Gastroesophageal sphincter (tissue), 4 donors: ENCODE data around the gene C10orf105. TPM values are rescaled to one million over a fixed set of nuclear protein-coding genes. Genes with fewer than 3 reads are reported as not detected.

Experiments used
- ATAC-seq: fragments of 150-250 bp; one replicate; pipeline ENCODE4 v1.9.1; 2016; ENCODE audit warnings: mild to moderate bottlenecking, moderate library complexity
- H3K27ac ChIP-seq, 4 donors: fragments of 200-600 bp; sonication (generic) in 3 of 4; 1 replicate in 3 of 4; 2 replicates in 1 of 4; pipeline ENCODE4 v1.5.1; 2016 to 2019
- H3K27me3 ChIP-seq: fragments of 200-600 bp; sonication (generic); one replicate; pipeline ENCODE4 v1.5.1; 2019
- H3K36me3 ChIP-seq, 2 donors: fragments of 200-600 bp; sonication (generic); one replicate each; pipeline ENCODE4 v1.5.1; 2019; ENCODE audit warnings: control low read depth in 1 of 2
- H3K4me1 ChIP-seq, 3 donors: fragments of 200-600 bp; sonication (generic); 1 replicate in 2 of 3; 2 replicates in 1 of 3; pipeline ENCODE4 v1.5.1; 2016 to 2019; ENCODE audit warnings: control low read depth in 2 of 3
- H3K4me3 ChIP-seq, 2 donors: fragments of 200-600 bp; sonication (generic); one replicate each; pipeline ENCODE4 v1.5.1; 2019; ENCODE audit warnings: mild to moderate bottlenecking in 1 of 2, moderate library complexity in 1 of 2
- H3K9me3 ChIP-seq, 3 donors: fragments of 200-600 bp; sonication (generic); one replicate each; pipeline ENCODE4 v1.5.1; 2017 to 2019; ENCODE audit warnings: control low read depth in 2 of 3
- CTCF ChIP-seq, 4 experiments: fragments of 200-600 bp in 2 of 4; fragments of 450-650 bp in 2 of 4; sonication (generic) in 1 of 4; IDR thresholded peaks; one replicate each; pipeline ENCODE4 v1.5.1; 2017 to 2019; ENCODE audit warnings: antibody characterized with exemption in 4 of 4, mild to moderate bottlenecking in 2 of 4, moderate library complexity in 2 of 4
- EP300 ChIP-seq: sonication (generic); formaldehyde crosslinking; IDR thresholded peaks from one replicate; pipeline ENCODE4 v1.6.1; 2017; ENCODE audit warnings: antibody characterized with exemption, mild to moderate bottlenecking
- POLR2A ChIP-seq, 2 donors: fragments of 450-650 bp; IDR thresholded peaks; one replicate each; pipeline ENCODE4 v1.6.1; 2017; ENCODE audit warnings: antibody characterized with exemption in 2 of 2, mild to moderate bottlenecking in 2 of 2, moderate library complexity in 1 of 2
- POLR2AphosphoS5 ChIP-seq: sonication (generic); formaldehyde crosslinking; IDR thresholded peaks from one replicate; pipeline ENCODE4 v1.6.1; 2017; ENCODE audit warnings: antibody characterized with exemption
- WGBS, 2 donors: methylation state at CpG; one replicate each; pipeline ENCODE4 v1.1.5; 2018; ENCODE audit warnings: low coverage in 1 of 2; 5-methylcytosine and 5-hydroxymethylcytosine counted together
- total RNA-seq, 4 donors: library from RNA; depleted of rRNA; stranded (reverse); fragments of >200 nt; gene quantifications; one replicate each; pipeline ENCODE4 v1.1.0, GENCODE V29; 2016

The C10orf105 gene
- total RNA-seq, 4 donors from 2014 or later = 0.13 TPM; not detected in 3

GRCh38 chr10:71765176-71765904 lies 45.8 kb upstream of the C10orf105 start:
- no peaks in the 10 kb centered on the region for H3K27me3 ChIP-seq
- peaks cover 10 to 99% (median 75%) of the 10 kb centered on the region in 3 donors for H3K4me1 ChIP-seq
- peak; percentile 25 for ATAC-seq
- H3K27ac ChIP-seq = peak overlapping the region; percentile 45 to 95 (median 92)
- no peaks in the 10 kb centered on the region for H3K9me3 ChIP-seq
- TF ChIP-seq POLR2AphosphoS5 (peak; percentile 51), CTCF (IDR thresholded peaks at IDR 0.05) (peak in 2 of 4 experiments; percentile 31 to 41), POLR2A (IDR thresholded peaks at IDR 0.05) (no peak)
- H3K4me3 ChIP-seq = no peak overlapping the region
- WGBS, 2 donors = 40 to 48% methylated on average over 2 to 4 of the region's 8 CpGs
- peaks cover 0 to 31% of the 10 kb centered on the region in 2 donors for H3K36me3 ChIP-seq

GRCh38 chr10:71763352-71764127 lies 44.0 kb upstream of the C10orf105 start:
- WGBS, 2 donors = 60 to 68% methylated on average over 3 to 6 of the region's 11 CpGs
- Histone ChIP-seq H3K27ac (peak overlapping the region in 3 of 4 donors; percentile 90 to 95 (median 94)), H3K9me3 (no peaks in the 10 kb centered on the region), H3K4me1 (peaks cover 10 to 87% (median 62%) of the 10 kb centered on the region in 3 donors), H3K4me3 (no peak overlapping the region), H3K36me3 (peaks cover 0 to 43% of the 10 kb centered on the region in 2 donors), H3K27me3 (no peaks in the 10 kb centered on the region)
- TF ChIP-seq EP300 (no peak), POLR2A (IDR thresholded peaks at IDR 0.05) (no peak), POLR2AphosphoS5 (no peak), CTCF (IDR thresholded peaks at IDR 0.05) (no peak)
- no peak for ATAC-seq

GRCh38 chr10:71762324-71762723 lies 42.7 kb upstream of the C10orf105 start:
- no peak for TF ChIP-seq POLR2AphosphoS5
- TF ChIP-seq POLR2A (IDR thresholded peaks at IDR 0.05) = no peak
- no peak for TF ChIP-seq EP300
- TF ChIP-seq CTCF (IDR thresholded peaks at IDR 0.05) = no peak
- peak overlapping the region in 2 of 4 donors; percentile 16 to 90 for H3K27ac ChIP-seq

GRCh38 chr10:71761541-71762113 lies 42.0 kb upstream of the C10orf105 start:
- WGBS, 2 donors = 91 to 100% methylated on average over 1 to 6 of the region's 26 CpGs
- Histone ChIP-seq H3K27ac (peak overlapping the region in 1 of 4 donors; percentile 90), H3K36me3 (peaks cover 0 to 61% of the 10 kb centered on the region in 2 donors), H3K4me1 (peaks cover 10 to 86% (median 47%) of the 10 kb centered on the region in 3 donors), H3K9me3 (no peaks in the 10 kb centered on the region), H3K27me3 (no peaks in the 10 kb centered on the region), H3K4me3 (no peak overlapping the region)
- no peak for TF ChIP-seq POLR2A (IDR thresholded peaks at IDR 0.05)
- no peak for TF ChIP-seq POLR2AphosphoS5
- no peak for TF ChIP-seq CTCF (IDR thresholded peaks at IDR 0.05)
- no peak for TF ChIP-seq EP300
- no peak for ATAC-seq

More at GRCh38 chr10:71762324-71762723, 42.7 kb upstream of the C10orf105 start:
- no peak overlapping the region for H3K4me3 ChIP-seq
- no peaks in the 10 kb centered on the region for H3K27me3 ChIP-seq
- ATAC-seq = no peak
- H3K36me3 ChIP-seq = peaks cover 0 to 55% of the 10 kb centered on the region in 2 donors
- no CpG with 5 or more reads among the region's 5 CpGs for WGBS, 2 donors
- no peaks in the 10 kb centered on the region for H3K9me3 ChIP-seq
- H3K4me1 ChIP-seq = peaks cover 10 to 86% (median 52%) of the 10 kb centered on the region in 3 donors
